Measurements from ENCODE around the gene AGPAT3. TPM values are rescaled to one million over a fixed set of nuclear protein-coding genes. Genes with fewer than 3 reads are reported as not detected.

AGPAT3 gene
- total RNA-seq, 1 donor, result 47.4 TPM

DNA sequence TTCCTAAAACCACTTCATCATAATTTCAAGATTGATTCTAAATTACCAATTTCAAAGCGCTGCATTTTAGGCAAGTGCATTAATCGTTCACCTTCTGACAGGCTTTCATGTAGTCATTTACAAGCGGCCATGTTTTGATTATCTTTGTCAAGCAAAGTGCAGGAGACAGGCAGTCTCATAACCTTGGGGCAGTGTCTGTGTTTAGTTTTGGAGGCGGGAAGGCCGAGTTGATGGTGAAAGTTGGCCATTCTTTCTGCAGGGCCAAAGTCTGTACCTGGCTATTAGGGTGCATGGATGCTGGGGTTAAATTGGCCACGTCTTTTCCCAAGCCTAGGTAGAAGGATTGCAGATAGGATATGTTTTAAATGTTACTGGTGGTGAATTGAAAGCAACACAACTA, 2.9 kb downstream of the AGPAT3 start:
- no peak overlapping the region for H3K4me3 ChIP-seq (ENCODE audit: insufficient read depth, low read length)
- H3K4me2 ChIP-seq (ENCODE audit: insufficient read depth, low read length), result no peak overlapping the region
- peak; percentile 53 for DNase-seq (ENCODE audit: insufficient read length, low spot score, missing footprints)
- H3K4me1 ChIP-seq (ENCODE audit: insufficient read depth, low read length), result peaks cover 7% of the 10 kb centered on the region
- TF ChIP-seq, protein P1, sequence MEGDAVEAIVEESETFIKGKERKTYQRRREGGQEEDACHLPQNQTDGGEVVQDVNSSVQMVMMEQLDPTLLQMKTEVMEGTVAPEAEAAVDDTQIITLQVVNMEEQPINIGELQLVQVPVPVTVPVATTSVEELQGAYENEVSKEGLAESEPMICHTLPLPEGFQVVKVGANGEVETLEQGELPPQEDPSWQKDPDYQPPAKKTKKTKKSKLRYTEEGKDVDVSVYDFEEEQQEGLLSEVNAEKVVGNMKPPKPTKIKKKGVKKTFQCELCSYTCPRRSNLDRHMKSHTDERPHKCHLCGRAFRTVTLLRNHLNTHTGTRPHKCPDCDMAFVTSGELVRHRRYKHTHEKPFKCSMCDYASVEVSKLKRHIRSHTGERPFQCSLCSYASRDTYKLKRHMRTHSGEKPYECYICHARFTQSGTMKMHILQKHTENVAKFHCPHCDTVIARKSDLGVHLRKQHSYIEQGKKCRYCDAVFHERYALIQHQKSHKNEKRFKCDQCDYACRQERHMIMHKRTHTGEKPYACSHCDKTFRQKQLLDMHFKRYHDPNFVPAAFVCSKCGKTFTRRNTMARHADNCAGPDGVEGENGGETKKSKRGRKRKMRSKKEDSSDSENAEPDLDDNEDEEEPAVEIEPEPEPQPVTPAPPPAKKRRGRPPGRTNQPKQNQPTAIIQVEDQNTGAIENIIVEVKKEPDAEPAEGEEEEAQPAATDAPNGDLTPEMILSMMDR (IDR thresholded peaks at IDR 0.05; ENCODE audit: extremely low read depth, low read depth, low read length), result no peak
- H3K9me3 ChIP-seq (ENCODE audit: low read depth, low read length), result no peaks in the 10 kb centered on the region
- peaks cover 65% of the 10 kb centered on the region for H3K79me2 ChIP-seq (ENCODE audit: insufficient read depth, low read length)
- H4K20me1 ChIP-seq (ENCODE audit: insufficient read depth, low read length), result peaks cover 54% of the 10 kb centered on the region
- H3K36me3 ChIP-seq (ENCODE audit: insufficient read depth, low read length), result peaks cover 7% of the 10 kb centered on the region
- H3K27ac ChIP-seq (ENCODE audit: low read depth, low read length), result no peak overlapping the region
- no peaks in the 10 kb centered on the region for H3K27me3 ChIP-seq (ENCODE audit: insufficient read depth, low read length)
- H2AFZ ChIP-seq (ENCODE audit: low read length), result no peak overlapping the region

DNA sequence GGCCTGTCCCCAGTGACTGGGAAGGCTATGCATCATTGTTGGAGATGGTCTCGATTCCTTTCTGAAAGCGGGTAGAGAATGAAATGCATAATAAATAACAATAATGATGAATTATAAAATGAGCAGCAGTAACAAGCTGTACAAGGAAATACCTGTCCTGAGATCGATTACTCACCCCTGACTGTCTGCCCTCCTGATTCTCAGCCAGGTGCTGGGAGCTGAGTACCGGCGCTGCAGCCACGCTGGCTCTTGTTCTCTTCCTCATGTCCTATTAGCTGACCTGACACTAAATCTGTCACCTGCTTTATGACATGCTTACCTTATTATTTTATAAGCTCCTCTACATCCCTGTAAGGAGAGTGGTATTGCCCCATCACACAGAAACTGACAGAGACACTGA, 3.4 kb downstream of the AGPAT3 start:
- Histone ChIP-seq H3K4me1 (ENCODE audit: insufficient read depth, low read length) (peaks cover 7% of the 10 kb centered on the region), H3K79me2 (ENCODE audit: insufficient read depth, low read length) (peaks cover 69% of the 10 kb centered on the region), H3K4me3 (ENCODE audit: insufficient read depth, low read length) (no peak overlapping the region), H3K27me3 (ENCODE audit: insufficient read depth, low read length) (no peaks in the 10 kb centered on the region), H3K9me3 (ENCODE audit: low read depth, low read length) (no peaks in the 10 kb centered on the region), H3K4me2 (ENCODE audit: insufficient read depth, low read length) (no peak overlapping the region), H3K36me3 (ENCODE audit: insufficient read depth, low read length) (peaks cover 7% of the 10 kb centered on the region), H4K20me1 (ENCODE audit: insufficient read depth, low read length) (peaks cover 58% of the 10 kb centered on the region), H2AFZ (ENCODE audit: low read length) (no peak overlapping the region), H3K27ac (ENCODE audit: low read depth, low read length) (no peak overlapping the region)
- TF ChIP-seq, protein P1 (IDR thresholded peaks at IDR 0.05; ENCODE audit: extremely low read depth, low read depth, low read length), result no peak
- DNase-seq (ENCODE audit: insufficient read length, low spot score, missing footprints), result peak; percentile 27

DNA sequence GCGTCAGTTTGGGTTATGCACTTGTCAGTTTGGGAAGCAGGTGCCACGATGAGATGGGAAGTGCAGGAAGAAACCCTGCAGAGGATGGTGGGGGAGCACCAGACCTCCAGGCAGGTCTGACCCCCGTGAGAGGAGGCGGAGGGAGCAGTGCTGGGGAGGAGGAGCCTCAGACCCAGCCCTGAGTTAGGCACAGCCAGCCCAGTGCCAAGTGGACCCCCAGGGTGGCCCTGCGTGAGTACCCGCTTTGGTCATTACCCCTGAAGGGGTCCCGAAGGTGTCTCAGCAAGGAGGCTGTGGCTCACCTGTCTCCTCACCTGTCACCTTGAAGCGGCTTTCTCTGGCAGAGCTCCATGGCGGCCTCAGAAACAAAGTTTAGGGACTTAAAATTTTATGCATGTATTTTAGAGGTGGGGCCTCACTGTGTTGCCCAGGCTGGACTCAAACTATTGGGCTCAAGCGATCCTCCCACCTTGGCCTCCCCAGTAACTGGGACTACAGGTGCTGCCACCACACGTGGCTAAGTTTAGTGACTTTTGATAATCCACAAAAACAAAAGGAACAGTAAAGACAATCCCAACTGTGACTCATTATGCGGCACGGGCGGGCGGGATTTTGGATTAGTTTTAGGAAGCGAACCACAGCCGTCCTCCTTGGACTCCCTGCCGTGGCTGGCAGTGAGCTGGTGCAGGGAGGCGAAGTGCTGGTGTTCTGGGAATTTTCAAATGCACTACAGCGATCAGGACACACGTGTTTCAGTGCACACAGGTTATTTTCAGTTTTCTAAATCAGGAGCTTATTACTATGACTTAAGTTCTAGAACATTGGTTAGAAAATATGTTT, 4.7 kb downstream of the AGPAT3 start:
- TF ChIP-seq, protein P1 (IDR thresholded peaks at IDR 0.05; ENCODE audit: extremely low read depth, low read depth, low read length), result no peak
- Histone ChIP-seq H3K27ac (ENCODE audit: low read depth, low read length) (no peak overlapping the region), H2AFZ (ENCODE audit: low read length) (no peak overlapping the region), H3K4me2 (ENCODE audit: insufficient read depth, low read length) (no peak overlapping the region), H3K4me1 (ENCODE audit: insufficient read depth, low read length) (peaks cover 7% of the 10 kb centered on the region), H3K9me3 (ENCODE audit: low read depth, low read length) (no peaks in the 10 kb centered on the region), H3K36me3 (ENCODE audit: insufficient read depth, low read length) (peaks cover 7% of the 10 kb centered on the region), H3K79me2 (ENCODE audit: insufficient read depth, low read length) (peaks cover 74% of the 10 kb centered on the region), H4K20me1 (ENCODE audit: insufficient read depth, low read length) (peaks cover 63% of the 10 kb centered on the region), H3K4me3 (ENCODE audit: insufficient read depth, low read length) (no peak overlapping the region), H3K27me3 (ENCODE audit: insufficient read depth, low read length) (no peaks in the 10 kb centered on the region)
- peak; percentile 49 for DNase-seq (ENCODE audit: insufficient read length, low spot score, missing footprints)

GRCh38 chr21:43871487-43871886, 6.5 kb downstream of the AGPAT3 start:
- no peaks in the 10 kb centered on the region for H3K27me3 ChIP-seq (ENCODE audit: insufficient read depth, low read length)
- H3K4me2 ChIP-seq (ENCODE audit: insufficient read depth, low read length), result no peak overlapping the region
- no peak overlapping the region for H2AFZ ChIP-seq (ENCODE audit: low read length)
- H3K4me1 ChIP-seq (ENCODE audit: insufficient read depth, low read length), result peaks cover 6% of the 10 kb centered on the region
- TF ChIP-seq, protein P1 (IDR thresholded peaks at IDR 0.05; ENCODE audit: extremely low read depth, low read depth, low read length), result no peak
- H3K36me3 ChIP-seq (ENCODE audit: insufficient read depth, low read length), result peaks cover 7% of the 10 kb centered on the region
- H4K20me1 ChIP-seq (ENCODE audit: insufficient read depth, low read length), result peaks cover 71% of the 10 kb centered on the region
- no peaks in the 10 kb centered on the region for H3K9me3 ChIP-seq (ENCODE audit: low read depth, low read length)
- H3K79me2 ChIP-seq (ENCODE audit: insufficient read depth, low read length), result peaks cover 85% of the 10 kb centered on the region
- DNase-seq (ENCODE audit: insufficient read length, low spot score, missing footprints), result no peak
- no peak overlapping the region for H3K27ac ChIP-seq (ENCODE audit: low read depth, low read length)
- H3K4me3 ChIP-seq (ENCODE audit: insufficient read depth, low read length), result no peak overlapping the region

All from osteoblast (primary cell).